Colonic mucosa (tissue), 4 donors: Measurements from ENCODE around the gene QPCTL. TPM values are rescaled to one million over a fixed set of nuclear protein-coding genes. Genes with fewer than 3 reads are reported as not detected.
A peak's percentile ranks its signal among the peaks of the same experiment; 100 is the strongest.

ENCODE experiments used
- DNase-seq: peaks from one replicate; pipeline ENCODE4 v3.0.0-alpha.2; 2020
- H3K27ac ChIP-seq: fragments of 200-600 bp; one replicate; pipeline ENCODE4 v1.8.0; 2021
- H3K27me3 ChIP-seq: fragments of 200-600 bp; one replicate; pipeline ENCODE4 v1.8.0; 2021
- H3K36me3 ChIP-seq: fragments of 200-600 bp; one replicate; pipeline ENCODE4 v1.8.0; 2021
- H3K4me1 ChIP-seq: fragments of 200-600 bp; one replicate; pipeline ENCODE4 v1.8.0; 2021; ENCODE audit warnings: mild to moderate bottlenecking
- H3K4me3 ChIP-seq: fragments of 200-600 bp; one replicate; pipeline ENCODE4 v1.8.0; 2021
- H3K9ac ChIP-seq, 2 donors: one replicate each; pipeline ENCODE4 v1.7.0; 2013; ENCODE audit warnings: control low read depth in 2 of 2, low read depth in 2 of 2, low read length in 2 of 2
- H3K9me3 ChIP-seq: fragments of 200-600 bp; one replicate; pipeline ENCODE4 v1.8.0; 2021
- intact Hi-C: fragments of 100-400 bp; cut with DNase I; formaldehyde crosslinking; loops from one replicate; pipeline ENCODE4 v1.14.1; 2022
- total RNA-seq, 2 donors: library from RNA; stranded (reverse); fragmentation: NEBNext Ultra II Directional in 1 of 2; extraction: Animal tissue kit (Norgen Biotek cat#: 25700) in 1 of 2; gene quantifications; one replicate each; pipeline ENCODE4 v1.2.1, GENCODE V29; 2021
- TF ChIP-seq, protein P1 (sequence below): fragments of 200-600 bp; IDR thresholded peaks from one replicate; pipeline ENCODE4 v1.8.0; 2022; ENCODE audit warnings: antibody characterized with exemption, mild to moderate bottlenecking
- donor health status: healthy.
- donor health status: DM: no; HTN: no; CAD: no.
- donor health status: DM: no; HTN: no; CAD: no.

Gene QPCTL
- total RNA-seq, 2 donors from 2014 or later, result 10.7 to 11.2 TPM

DNA sequence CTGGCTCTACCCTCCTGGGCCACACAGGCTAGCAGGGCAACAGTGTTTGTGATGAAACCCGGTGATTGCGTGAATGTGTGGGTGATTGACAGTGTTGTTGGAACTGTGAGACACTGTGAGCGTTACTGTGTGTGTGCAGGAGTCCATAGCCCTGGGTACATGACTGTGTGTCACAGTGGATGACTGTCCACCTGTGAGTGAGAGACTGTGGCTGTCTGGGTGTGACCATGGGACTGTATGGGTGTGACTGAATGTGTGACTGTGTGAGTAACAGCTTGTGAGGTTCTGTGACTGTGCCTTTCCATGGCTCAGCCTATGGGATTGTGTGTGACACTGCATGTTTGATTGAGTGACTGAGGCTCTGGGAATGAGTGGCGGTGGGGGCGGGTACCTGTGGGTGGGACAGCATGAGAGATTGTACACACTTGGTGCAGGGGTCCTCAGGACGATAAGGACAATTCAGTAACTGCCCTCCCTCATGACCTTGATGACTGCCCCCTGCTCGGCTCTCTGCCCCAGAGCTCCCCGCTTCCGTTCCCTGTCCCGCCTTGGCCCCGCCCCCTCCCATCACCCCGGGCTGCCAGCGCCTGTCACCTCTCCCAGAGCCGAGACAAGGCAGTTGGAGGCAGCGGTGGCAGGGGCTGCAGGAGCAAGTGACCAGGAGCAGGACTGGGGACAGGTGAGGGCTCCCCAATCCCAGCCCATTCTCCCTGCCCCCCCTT lies 24.7 kb upstream of the QPCTL start, which contains the start of gene GIPR:
Gene GIPR, plus strand, starts transcription at position 602 of the 722 bp plus-strand sequence. CDS start 1,300 bp downstream, outside the sequence.
- intact Hi-C loops, result no loop called here
- Histone ChIP-seq H3K4me1 (no peaks in the 10 kb centered on the region), H3K9ac (peak within 1 kb of the TSS; percentile 74 to 84), H3K36me3 (no peaks in the 10 kb centered on the region), H3K27ac (peak within 1 kb of the TSS; percentile 60), H3K4me3 (peak within 1 kb of the TSS; percentile 42), H3K27me3 (no peaks in the 10 kb centered on the region), H3K9me3 (no peaks in the 10 kb centered on the region)
- TF ChIP-seq, protein P1, sequence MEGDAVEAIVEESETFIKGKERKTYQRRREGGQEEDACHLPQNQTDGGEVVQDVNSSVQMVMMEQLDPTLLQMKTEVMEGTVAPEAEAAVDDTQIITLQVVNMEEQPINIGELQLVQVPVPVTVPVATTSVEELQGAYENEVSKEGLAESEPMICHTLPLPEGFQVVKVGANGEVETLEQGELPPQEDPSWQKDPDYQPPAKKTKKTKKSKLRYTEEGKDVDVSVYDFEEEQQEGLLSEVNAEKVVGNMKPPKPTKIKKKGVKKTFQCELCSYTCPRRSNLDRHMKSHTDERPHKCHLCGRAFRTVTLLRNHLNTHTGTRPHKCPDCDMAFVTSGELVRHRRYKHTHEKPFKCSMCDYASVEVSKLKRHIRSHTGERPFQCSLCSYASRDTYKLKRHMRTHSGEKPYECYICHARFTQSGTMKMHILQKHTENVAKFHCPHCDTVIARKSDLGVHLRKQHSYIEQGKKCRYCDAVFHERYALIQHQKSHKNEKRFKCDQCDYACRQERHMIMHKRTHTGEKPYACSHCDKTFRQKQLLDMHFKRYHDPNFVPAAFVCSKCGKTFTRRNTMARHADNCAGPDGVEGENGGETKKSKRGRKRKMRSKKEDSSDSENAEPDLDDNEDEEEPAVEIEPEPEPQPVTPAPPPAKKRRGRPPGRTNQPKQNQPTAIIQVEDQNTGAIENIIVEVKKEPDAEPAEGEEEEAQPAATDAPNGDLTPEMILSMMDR, result no peak
- DNase-seq, result peak; percentile 85

- Histone ChIP-seq H3K36me3 (no peaks in the 10 kb centered on the region), H3K9me3 (no peaks in the 10 kb centered on the region), H3K4me1 (no peaks in the 10 kb centered on the region), H3K9ac (peak overlapping the region; percentile 74 to 84), H3K27ac (peak overlapping the region; percentile 60), H3K4me3 (peak overlapping the region; percentile 42), H3K27me3 (no peaks in the 10 kb centered on the region)
- TF ChIP-seq, protein P1, result no peak
- DNase-seq, result peak; percentile 42
- intact Hi-C loops, result no loop called here
Measured at GRCh38 chr19:45668342-45668871, 24.1 kb upstream of the QPCTL start.

DNA sequence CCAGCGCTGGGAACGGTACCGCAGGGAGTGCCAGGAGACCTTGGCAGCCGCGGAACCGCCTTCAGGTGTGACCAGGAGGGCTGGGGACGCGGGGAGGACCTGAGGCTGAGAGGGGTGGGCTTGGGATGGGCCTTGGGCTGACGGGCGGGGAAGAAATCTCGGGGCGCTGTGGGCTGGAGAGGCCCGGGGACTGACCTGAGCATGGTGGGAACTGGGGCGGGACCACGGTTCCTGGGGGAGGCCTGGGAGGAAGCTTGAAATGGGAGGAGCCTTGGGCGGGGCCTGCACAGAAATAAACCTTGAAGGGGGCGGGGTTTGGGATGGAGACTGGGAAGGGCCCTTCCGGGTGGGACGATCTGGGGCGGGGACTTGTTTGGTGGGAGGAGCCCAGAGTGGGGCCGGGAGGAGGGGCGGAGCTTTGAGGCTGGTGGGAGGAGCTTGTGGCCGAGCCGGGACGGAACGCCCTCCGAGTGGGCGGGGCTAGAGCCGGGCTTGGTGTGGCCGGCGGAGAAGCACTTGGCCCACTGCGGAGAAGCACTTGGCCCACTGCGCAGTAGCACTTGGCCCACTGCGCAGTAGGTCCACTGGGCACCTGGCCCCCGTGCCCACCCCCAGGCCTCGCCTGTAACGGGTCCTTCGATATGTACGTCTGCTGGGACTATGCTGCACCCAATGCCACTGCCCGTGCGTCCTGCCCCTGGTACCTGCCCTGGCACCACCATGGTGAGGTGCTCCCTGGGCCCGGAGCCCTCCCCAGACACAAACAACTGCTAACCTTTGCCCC lies 21.6 kb upstream of the QPCTL start:
- peak overlapping the region; percentile 55 to 63 for H3K9ac ChIP-seq
- H3K4me3 ChIP-seq, result peak overlapping the region; percentile 20
- TF ChIP-seq, protein P1, result no peak
- DNase-seq, result peak; percentile 97
- H3K27me3 ChIP-seq, result no peaks in the 10 kb centered on the region
- no peaks in the 10 kb centered on the region for H3K4me1 ChIP-seq
- peak overlapping the region; percentile 27 for H3K27ac ChIP-seq
- intact Hi-C loops, result no loop called here
- no peaks in the 10 kb centered on the region for H3K9me3 ChIP-seq
- no peaks in the 10 kb centered on the region for H3K36me3 ChIP-seq

- TF ChIP-seq, protein P1, result no peak
- no peaks in the 10 kb centered on the region for H3K9me3 ChIP-seq
- peaks cover 12% of the 10 kb centered on the region for H3K27me3 ChIP-seq
- no peak overlapping the region for H3K4me3 ChIP-seq
- H3K36me3 ChIP-seq, result no peaks in the 10 kb centered on the region
- no peak for DNase-seq
- peaks cover 6% of the 10 kb centered on the region for H3K4me1 ChIP-seq
- intact Hi-C loops, result no loop called here
- H3K9ac ChIP-seq, result no peak overlapping the region
- H3K27ac ChIP-seq, result no peak overlapping the region
Measured at GRCh38 chr19:45674946-45675345, 17.5 kb upstream of the QPCTL start.

- Histone ChIP-seq H3K27me3 (peaks cover 12% of the 10 kb centered on the region), H3K9ac (peak overlapping the region; percentile 50 to 66), H3K4me3 (peak overlapping the region; percentile 47), H3K36me3 (no peaks in the 10 kb centered on the region), H3K9me3 (no peaks in the 10 kb centered on the region), H3K4me1 (peaks cover 6% of the 10 kb centered on the region), H3K27ac (no peak overlapping the region)
- DNase-seq, result peak; percentile 37
- intact Hi-C loops, result no loop called here
- TF ChIP-seq, protein P1, result no peak
Measured at GRCh38 chr19:45676851-45677263, 15.6 kb upstream of the QPCTL start.
